PC-9 (cell line): ENCODE measurements around the gene ELOA.

Experiments
- EZH2 ChIP-seq: fragments of 200-600 bp; sonication (generic); IDR thresholded peaks from 2 replicates; pipeline ENCODE4 v1.8.0; 2017; ENCODE audit warnings: antibody characterized with exemption, low read depth
- TF ChIP-seq, protein P1 (sequence below): fragments of 200-600 bp; sonication (generic); conservative IDR thresholded peaks from 2 replicates; pipeline ENCODE4 v1.6.1; 2017; ENCODE audit warnings: mixed run types, antibody characterized with exemption, mild to moderate bottlenecking, moderate library complexity

DNA sequence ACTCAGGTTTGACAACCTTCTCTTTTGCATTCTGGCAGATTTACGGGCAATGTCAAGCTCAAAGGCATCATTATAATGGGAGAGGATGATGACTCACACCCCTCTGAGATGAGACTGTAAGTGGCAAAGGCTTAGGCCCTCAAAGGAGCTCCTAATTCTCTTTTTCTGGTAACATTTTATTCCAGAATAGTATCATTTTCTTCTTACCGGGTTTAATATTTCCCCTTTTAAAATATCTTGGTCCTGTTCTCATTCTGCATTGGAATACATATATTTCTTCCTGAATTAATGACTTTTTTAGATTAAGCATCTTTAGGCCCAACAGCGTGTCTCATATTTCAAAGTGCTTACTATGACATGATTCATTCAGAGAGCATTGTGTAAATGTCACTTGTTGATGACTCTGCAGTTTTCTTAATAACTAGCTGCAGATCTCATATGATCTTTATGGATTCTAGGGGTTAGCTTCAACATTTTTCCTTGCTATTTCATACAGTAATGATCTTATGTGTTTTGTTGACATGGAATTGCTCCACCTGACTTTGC, 36.6 kb downstream of the ELOA start:
- TF ChIP-seq, protein P1, sequence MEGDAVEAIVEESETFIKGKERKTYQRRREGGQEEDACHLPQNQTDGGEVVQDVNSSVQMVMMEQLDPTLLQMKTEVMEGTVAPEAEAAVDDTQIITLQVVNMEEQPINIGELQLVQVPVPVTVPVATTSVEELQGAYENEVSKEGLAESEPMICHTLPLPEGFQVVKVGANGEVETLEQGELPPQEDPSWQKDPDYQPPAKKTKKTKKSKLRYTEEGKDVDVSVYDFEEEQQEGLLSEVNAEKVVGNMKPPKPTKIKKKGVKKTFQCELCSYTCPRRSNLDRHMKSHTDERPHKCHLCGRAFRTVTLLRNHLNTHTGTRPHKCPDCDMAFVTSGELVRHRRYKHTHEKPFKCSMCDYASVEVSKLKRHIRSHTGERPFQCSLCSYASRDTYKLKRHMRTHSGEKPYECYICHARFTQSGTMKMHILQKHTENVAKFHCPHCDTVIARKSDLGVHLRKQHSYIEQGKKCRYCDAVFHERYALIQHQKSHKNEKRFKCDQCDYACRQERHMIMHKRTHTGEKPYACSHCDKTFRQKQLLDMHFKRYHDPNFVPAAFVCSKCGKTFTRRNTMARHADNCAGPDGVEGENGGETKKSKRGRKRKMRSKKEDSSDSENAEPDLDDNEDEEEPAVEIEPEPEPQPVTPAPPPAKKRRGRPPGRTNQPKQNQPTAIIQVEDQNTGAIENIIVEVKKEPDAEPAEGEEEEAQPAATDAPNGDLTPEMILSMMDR: no peak
- no peak for TF ChIP-seq EZH2
